HepG2 (cell line): ENCODE results near the gene CBX5. TPM values are rescaled to one million over a fixed set of nuclear protein-coding genes. Genes with fewer than 3 reads are reported as not detected.

ENCODE experiments used
- AKNA ChIP-seq: sonication (generic); formaldehyde crosslinking; IDR thresholded peaks from 2 replicates; pipeline ENCODE4 v1.4.0; 2020; ENCODE audit warnings: missing genetic modification reagents, borderline replicate concordance
- EP300 ChIP-seq, 3 experiments: sonication (generic) in 1 of 3; formaldehyde crosslinking in 1 of 3; IDR thresholded peaks; 2 replicates each; pipeline versions ENCODE4 v1.5.1 to v1.6.1; 2011 to 2020; ENCODE audit warnings: low read depth in 2 of 3, low read length in 2 of 3, borderline replicate concordance in 1 of 3, improper control_type of control experiment in 1 of 3, mild to moderate bottlenecking in 1 of 3, missing genetic modification reagents in 1 of 3, moderate library complexity in 1 of 3
- FOXP4 ChIP-seq: sonication (generic); formaldehyde crosslinking; IDR thresholded peaks from 2 replicates; pipeline ENCODE4 v1.4.0; 2020; ENCODE audit warnings: missing genetic modification reagents
- GTF3A ChIP-seq: sonication (generic); formaldehyde crosslinking; conservative IDR thresholded peaks from 2 replicates; pipeline ENCODE4 v1.4.0; 2020; ENCODE audit warnings: mild to moderate bottlenecking, missing genetic modification reagents
- HNRNPH1 ChIP-seq: fragments of 200-400 bp; formaldehyde crosslinking; optimal IDR thresholded peaks from 2 replicates; pipeline ENCODE3; 2017; ENCODE audit warnings: mild to moderate bottlenecking, low read depth, low read length
- MIXL1 ChIP-seq: IDR thresholded peaks from 2 replicates; pipeline ENCODE4 v1.6.1; 2016
- MTF2 ChIP-seq: sonication (generic); formaldehyde crosslinking; IDR thresholded peaks from 2 replicates; pipeline ENCODE4 v1.5.0; 2020; ENCODE audit warnings: missing genetic modification reagents, borderline replicate concordance
- MYC ChIP-seq: sonication (generic); formaldehyde crosslinking; IDR thresholded peaks from 2 replicates; pipeline ENCODE4 v1.9.0; 2021; ENCODE audit warnings: missing genetic modification reagents, borderline replicate concordance
- MZF1 ChIP-seq: sonication (generic); formaldehyde crosslinking; IDR thresholded peaks from 2 replicates; pipeline ENCODE4 v1.8.1; 2023; ENCODE audit warnings: mild to moderate bottlenecking, missing genetic modification reagents, borderline replicate concordance
- PRDM15 ChIP-seq: sonication (generic); formaldehyde crosslinking; IDR thresholded peaks from 2 replicates; pipeline ENCODE4 v1.4.0; 2020; ENCODE audit warnings: missing genetic modification reagents
- REPIN1 ChIP-seq: sonication (generic); formaldehyde crosslinking; IDR thresholded peaks from 2 replicates; pipeline ENCODE4 v1.8.0; 2022; ENCODE audit warnings: missing genetic modification reagents, low read depth, mild to moderate bottlenecking, borderline replicate concordance
- ZBTB7A ChIP-seq: sonication (generic); formaldehyde crosslinking; IDR thresholded peaks from 2 replicates; pipeline ENCODE4 v1.8.0; 2022; ENCODE audit warnings: mild to moderate bottlenecking, missing genetic modification reagents
- ZFP36L1 ChIP-seq: sonication (generic); formaldehyde crosslinking; IDR thresholded peaks from 2 replicates; pipeline ENCODE4 v1.8.0; 2022; ENCODE audit warnings: mild to moderate bottlenecking, missing genetic modification reagents, moderate library complexity
- ZNF121 ChIP-seq: sonication (generic); formaldehyde crosslinking; IDR thresholded peaks from 2 replicates; pipeline ENCODE4 v1.5.0; 2020; ENCODE audit warnings: mild to moderate bottlenecking, missing genetic modification reagents
- ZNF670 ChIP-seq: sonication (generic); formaldehyde crosslinking; IDR thresholded peaks from 2 replicates; pipeline ENCODE4 v1.8.0; 2022; ENCODE audit warnings: mild to moderate bottlenecking, missing genetic modification reagents, borderline replicate concordance
- ZNF747 ChIP-seq: sonication (generic); formaldehyde crosslinking; IDR thresholded peaks from 2 replicates; pipeline ENCODE4 v1.8.1; 2023; ENCODE audit warnings: missing genetic modification reagents, mild to moderate bottlenecking, borderline replicate concordance
- polyA plus RNA-seq, 8 experiments: library from polyadenylated mRNA; depleted of rRNA in 3 of 8; stranded (reverse) in 7 of 8; unstranded in 1 of 8; fragments of >200 nt; fragmentation: Illumina TruSeq in 4 of 8; extraction: Trizol in 4 of 8; gene quantifications; 2 replicates each; pipeline versions ENCODE4 v1.2.1 to v1.2.3, GENCODE V29; 2011 to 2016; ENCODE audit warnings: low read depth in 4 of 8, missing spikeins in 1 of 8, mixed read lengths in 1 of 8; ENCODE audit not compliant: insufficient read depth in 1 of 8
- total RNA-seq, 5 experiments: library from RNA; depleted of rRNA; stranded (reverse); fragments of >200 nt; fragmentation: Illumina TruSeq; extraction: Trizol; gene quantifications; 2 replicates each; pipeline ENCODE4 v1.2.3, GENCODE V29; 2016; ENCODE audit warnings: low read depth in 1 of 5

The CBX5 gene
- total and polyA plus RNA-seq, 2 of the 13 experiments (the other 11 are each of a cell fraction or from before 2014, with no cell fraction given), result 16.0 to 22.2 TPM

GRCh38 chr12:54294152-54294952, 14.4 kb upstream of the CBX5 start (continued):
- TF ChIP-seq AKNA (no peak), ZBTB7A (CRISPR knock-in tag) (no peak), PRDM15 (CRISPR knock-in tag) (no peak), ZFP36L1 (CRISPR knock-in tag) (no peak), MZF1 (CRISPR knock-in tag) (no peak), MYC (CRISPR knock-in tag) (peak; percentile 59; the same call in 1 of the 2 replicates), EP300 (IDR thresholded peaks at IDR 0.05; ENCODE audit: low read depth in 2 of 2, low read length in 2 of 2) (peak; percentile 45 to 70; a peak in 3 of 4 replicates), EP300 (CRISPR knock-in tag; IDR thresholded peaks at IDR 0.05; ENCODE audit: borderline replicate concordance) (no peak), FOXP4 (peak; percentile 30; the same call in 1 of the 2 replicates), GTF3A (CRISPR knock-in tag) (no peak), MTF2 (CRISPR knock-in tag) (no peak), HNRNPH1 (no peak), ZNF121 (peak; percentile 69), ZNF747 (CRISPR knock-in tag) (peak; percentile 41; the same call in 1 of the 2 replicates), MIXL1 (peak; percentile 52; the same call in 1 of the 2 replicates), ZNF670 (CRISPR knock-in tag) (no peak), REPIN1 (CRISPR knock-in tag) (peak; percentile 85)
